Erythroblast (primary cell): ENCODE data around the gene FAM89B.

Experiments
- GATA1 ChIP-seq: IDR thresholded peaks from 2 replicates; pipeline ENCODE4 v1.6.1; 2011; ENCODE audit warnings: low read depth, mild to moderate bottlenecking, control low read depth, low read length, moderate library complexity
- POLR2A ChIP-seq: IDR thresholded peaks from 2 replicates; pipeline ENCODE4 v1.6.1; 2011; ENCODE audit warnings: mild to moderate bottlenecking, low read length

- TF ChIP-seq POLR2A (no peak), GATA1 (no peak)
Measured at GRCh38 chr11:65555693-65556231, 16.6 kb upstream of the FAM89B start.
